ENCODE measurements around the gene EME2.

- TF ChIP-seq POLR2A (IDR thresholded peaks at IDR 0.05) = no peak
- TF ChIP-seq CTCF (IDR thresholded peaks at IDR 0.05) = no peak
These were observed 14.7 kb upstream of the EME2 start for GRCh38 chr16:1757714-1758461.

All from testis (tissue), 2 donors.